ENCODE data around the gene KRTAP10-3. TPM values are rescaled to one million over a fixed set of nuclear protein-coding genes. Genes with fewer than 3 reads are reported as not detected.

The KRTAP10-3 gene
- polyA plus RNA-seq, 2 of the 4 experiments (the other 2 are of a cell fraction): not detected

- TF ChIP-seq ELK1 (IDR thresholded peaks at IDR 0.05; ENCODE audit: low read depth, low read length) (no peak), CHD2 (IDR thresholded peaks at IDR 0.05; ENCODE audit: low read length, partially characterized antibody) (no peak), NFE2L2 (conservative IDR thresholded peaks at IDR 0.05; ENCODE audit: low read length) (no peak), SREBF2 (IDR thresholded peaks at IDR 0.05) (no peak)
Measured at GRCh38 chr21:44583800-44584147, 25.2 kb upstream of the KRTAP10-3 start (continued).

DNA sequence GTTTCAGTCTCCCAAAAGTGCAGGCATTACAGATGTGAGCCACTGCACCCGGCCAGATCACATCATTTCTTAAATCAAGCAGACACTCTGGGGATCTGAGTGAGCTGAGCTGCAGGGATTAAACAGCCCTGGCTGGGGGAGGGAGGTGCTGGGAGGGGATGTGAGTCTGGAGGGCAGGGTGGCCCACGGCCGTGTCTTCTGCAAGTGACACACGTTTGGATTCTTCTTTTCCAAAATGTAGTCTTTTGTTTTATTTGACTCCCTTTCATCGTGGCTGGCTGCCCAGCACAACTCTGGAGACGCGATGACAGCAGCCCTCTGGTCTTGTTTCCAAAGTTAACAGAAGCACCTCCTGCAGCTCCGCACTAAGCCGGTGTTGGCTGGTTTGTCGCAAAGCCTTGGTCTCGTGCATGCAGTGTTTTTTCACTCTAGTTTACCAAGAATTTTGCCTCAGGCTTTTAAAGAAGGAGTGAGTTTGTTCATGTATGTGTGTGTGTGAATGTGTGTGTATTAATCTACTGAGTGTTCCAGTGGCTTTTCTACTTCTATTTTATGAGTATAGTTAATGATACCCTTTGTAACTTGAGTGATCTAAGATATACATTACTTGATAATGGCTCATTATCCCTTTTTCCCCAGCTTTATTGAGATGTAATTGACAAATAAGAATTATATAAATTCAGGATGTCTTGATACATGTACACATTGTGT, 24.6 kb upstream of the KRTAP10-3 start:
- 7% methylated on average over 11 of the region's 11 CpGs for WGBS (ENCODE audit: missing lambda C conversion rate)
- ATAC-seq (no peak), DNase-seq (ENCODE audit: low read depth in 1 of 2, low spot score in 1 of 2) (no peak), FAIRE-seq (no peak)
- CTCF ChIA-PET: interaction anchor here (1.0 kb wide), 1 partner anchor 159 kb away, joined by 4 read pairs; no protein-coding TSS in a partner anchor
- TF ChIP-seq JUN (IDR thresholded peaks at IDR 0.05): no peak
- TF ChIP-seq RAD21 (conservative IDR thresholded peaks at IDR 0.05 in 1 of 2, IDR thresholded peaks at IDR 0.05 in 1 of 2): no peak
- TF ChIP-seq EHF (CRISPR knock-in tag; IDR thresholded peaks at IDR 0.05): no peak
- no peak for TF ChIP-seq NR3C1 (IDR thresholded peaks at IDR 0.05)
- no peak for TF ChIP-seq GATA3 (IDR thresholded peaks at IDR 0.05; ENCODE audit: borderline replicate concordance)
- TF ChIP-seq EP300 (IDR thresholded peaks at IDR 0.05): no peak
- TF ChIP-seq NPAS2 (CRISPR knock-in tag; IDR thresholded peaks at IDR 0.05; ENCODE audit: borderline replicate concordance): no peak
- no peak for TF ChIP-seq SREBF2 (IDR thresholded peaks at IDR 0.05)
- no peak for TF ChIP-seq BHLHE40 (IDR thresholded peaks at IDR 0.05; ENCODE audit: low read depth, low read length)
- TF ChIP-seq ZNF302 (CRISPR knock-in tag; IDR thresholded peaks at IDR 0.05): no peak
- TF ChIP-seq HOXB13 (CRISPR knock-in tag; IDR thresholded peaks at IDR 0.05; ENCODE audit: low read depth): no peak
- TF ChIP-seq, protein P1, sequence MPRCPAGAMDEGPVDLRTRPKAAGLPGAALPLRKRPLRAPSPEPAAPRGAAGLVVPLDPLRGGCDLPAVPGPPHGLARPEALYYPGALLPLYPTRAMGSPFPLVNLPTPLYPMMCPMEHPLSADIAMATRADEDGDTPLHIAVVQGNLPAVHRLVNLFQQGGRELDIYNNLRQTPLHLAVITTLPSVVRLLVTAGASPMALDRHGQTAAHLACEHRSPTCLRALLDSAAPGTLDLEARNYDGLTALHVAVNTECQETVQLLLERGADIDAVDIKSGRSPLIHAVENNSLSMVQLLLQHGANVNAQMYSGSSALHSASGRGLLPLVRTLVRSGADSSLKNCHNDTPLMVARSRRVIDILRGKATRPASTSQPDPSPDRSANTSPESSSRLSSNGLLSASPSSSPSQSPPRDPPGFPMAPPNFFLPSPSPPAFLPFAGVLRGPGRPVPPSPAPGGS (IDR thresholded peaks at IDR 0.05): no peak
- TF ChIP-seq CBX8 (IDR thresholded peaks at IDR 0.05): no peak
- TF ChIP-seq POLR2A (IDR thresholded peaks at IDR 0.05; ENCODE audit: low read length): no peak
- TF ChIP-seq HOXB5 (CRISPR knock-in tag; IDR thresholded peaks at IDR 0.05): no peak
- TF ChIP-seq, protein P2, sequence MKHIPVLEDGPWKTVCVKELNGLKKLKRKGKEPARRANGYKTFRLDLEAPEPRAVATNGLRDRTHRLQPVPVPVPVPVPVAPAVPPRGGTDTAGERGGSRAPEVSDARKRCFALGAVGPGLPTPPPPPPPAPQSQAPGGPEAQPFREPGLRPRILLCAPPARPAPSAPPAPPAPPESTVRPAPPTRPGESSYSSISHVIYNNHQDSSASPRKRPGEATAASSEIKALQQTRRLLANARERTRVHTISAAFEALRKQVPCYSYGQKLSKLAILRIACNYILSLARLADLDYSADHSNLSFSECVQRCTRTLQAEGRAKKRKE (CRISPR knock-in tag; IDR thresholded peaks at IDR 0.05; ENCODE audit: low read depth): no peak
- TF ChIP-seq CTCF (IDR thresholded peaks at IDR 0.05): no peak
- Histone ChIP-seq H3K4me3 (no peak overlapping the region), H3K4me1 (no peaks in the 10 kb centered on the region), H3K9me3 (peaks cover 12% of the 10 kb centered on the region; the same call in 2 of the 3 replicates), H3K4me2 (no peak overlapping the region), H3K27ac (no peak overlapping the region)
- POLR2A ChIA-PET: no interaction called here

DNA sequence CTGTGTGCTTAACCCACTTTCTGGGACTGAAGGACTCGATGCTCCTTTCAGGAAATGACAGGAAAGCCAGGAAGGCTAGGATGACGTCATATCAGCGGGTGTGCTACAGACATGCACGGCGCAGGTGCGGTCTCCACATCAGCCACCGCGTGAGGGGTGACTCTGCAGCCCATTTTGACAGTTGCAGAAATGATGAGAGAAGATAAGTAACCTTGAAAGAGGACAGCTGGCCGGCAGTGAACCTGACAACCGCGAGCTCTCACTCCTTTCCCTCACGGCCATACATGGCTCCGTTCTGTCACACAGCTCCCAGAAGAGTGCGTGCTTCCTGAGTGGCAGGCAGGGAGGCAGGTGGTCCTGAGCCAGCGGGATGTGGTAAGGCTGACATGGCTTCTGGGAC, 23.5 kb upstream of the KRTAP10-3 start:
- H3K27ac ChIP-seq: no peak overlapping the region
- CTCF ChIA-PET: no interaction called here
- no peak for ATAC-seq

More for the DNA sequence above, 23.5 kb upstream of the KRTAP10-3 start:
- WGBS (ENCODE audit: missing lambda C conversion rate): 65% methylated on average over 15 of the region's 15 CpGs
- TF ChIP-seq EHMT2 (IDR thresholded peaks at IDR 0.05; ENCODE audit: low read depth) (no peak), RARB (CRISPR knock-in tag; IDR thresholded peaks at IDR 0.05) (no peak), PBX3 (IDR thresholded peaks at IDR 0.05) (no peak), RCOR1 (IDR thresholded peaks at IDR 0.05; ENCODE audit: low read depth, low read length) (no peak), SMC3 (IDR thresholded peaks at IDR 0.05) (no peak)
- FAIRE-seq (no peak), DNase-seq (ENCODE audit: low read depth in 1 of 2, low spot score in 1 of 2) (no peak)
- Histone ChIP-seq H3K4me3 (no peak overlapping the region), H3K4me2 (no peak overlapping the region), H3K9me3 (peaks cover 15% of the 10 kb centered on the region), H3K4me1 (no peaks in the 10 kb centered on the region)
- POLR2A ChIA-PET: no interaction called here

Measured in A549 (cell line).